Left renal cortex interstitium (tissue), 4 donors: Measurements from ENCODE around the gene MAB21L1. TPM values are rescaled to one million over a fixed set of nuclear protein-coding genes. Genes with fewer than 3 reads are reported as not detected.

Source experiments
- DNase-seq, 4 donors: peaks; one replicate each; pipeline ENCODE4 v3.0.0-alpha.2; 2013; ENCODE audit warnings: low read depth in 4 of 4, low spot score in 2 of 4, missing footprints in 1 of 4
- polyA plus RNA-seq, 4 donors: library from polyadenylated mRNA; unstranded; fragments of 120-200 nt; gene quantifications; one replicate each; pipeline ENCODE4 v1.2.1, GENCODE V29; 2013; ENCODE audit not compliant: insufficient read length in 4 of 4

The MAB21L1 gene
- polyA plus RNA-seq, 4 donors = 0.06 to 0.10 (median 0.07) TPM

DNA sequence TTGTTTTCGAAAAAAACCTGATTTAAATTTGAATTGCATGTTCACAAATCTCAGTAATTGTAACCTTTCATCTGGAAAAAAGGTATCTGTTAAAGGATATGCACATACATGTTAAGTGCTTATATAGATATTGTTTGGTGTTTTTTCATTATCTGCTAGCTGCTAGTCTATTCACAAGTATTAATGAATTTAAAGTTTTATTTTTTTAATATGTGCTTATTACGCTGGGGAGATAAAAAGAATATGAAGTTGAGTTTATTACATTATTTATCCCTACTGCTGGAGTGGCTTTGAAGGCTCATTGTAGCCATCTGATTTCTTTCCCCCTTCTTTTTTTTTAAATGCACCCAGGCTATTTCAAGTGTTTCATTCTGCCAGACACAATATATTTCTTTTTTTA lies 3.9 kb upstream of the MAB21L1 start:
- no peak for DNase-seq

DNA sequence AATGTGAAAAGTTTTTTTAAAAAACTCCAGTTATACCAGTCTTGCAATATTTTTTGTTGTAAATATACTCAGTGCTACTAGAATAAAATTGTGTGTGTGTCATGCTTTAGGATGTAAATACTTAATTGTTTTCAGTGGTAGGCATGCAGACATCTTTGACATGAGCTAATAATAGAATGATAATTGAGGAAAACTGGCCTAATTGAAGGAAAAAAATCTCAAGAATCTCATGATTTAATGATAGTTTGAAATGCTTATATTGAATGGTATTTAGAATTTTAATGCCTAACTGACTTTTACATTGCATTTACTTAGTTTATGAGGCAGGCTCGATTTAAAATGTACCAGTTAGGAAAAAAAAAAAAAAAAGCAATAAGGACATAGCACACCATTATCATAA lies 3.2 kb upstream of the MAB21L1 start:
- no peak for DNase-seq

DNA sequence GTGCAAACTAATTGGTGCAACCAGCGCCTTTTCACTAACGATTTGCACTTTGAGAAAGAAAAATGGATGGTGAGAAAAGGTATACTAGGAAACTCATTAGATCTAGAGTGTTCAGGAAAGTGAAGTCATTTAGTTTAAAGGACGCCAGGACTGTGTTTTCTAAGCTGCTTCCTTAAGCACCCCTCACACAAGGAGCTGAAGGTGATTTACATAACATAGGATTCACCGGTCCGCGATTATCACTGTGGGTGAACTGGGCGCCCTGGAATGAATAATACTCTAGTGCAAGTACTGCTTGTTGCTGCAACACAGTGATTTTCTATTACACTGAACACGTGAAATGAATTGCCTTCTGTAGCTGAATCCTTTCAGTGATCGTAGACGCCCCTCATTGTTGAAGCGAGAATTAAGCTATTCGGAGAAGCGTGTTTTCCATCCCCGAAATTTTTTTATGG lies 2.6 kb upstream of the MAB21L1 start:
- no peak for DNase-seq

GRCh38 chr13:35478271-35479037 lies 2.0 kb upstream of the MAB21L1 start:
- DNase-seq = no peak

DNA sequence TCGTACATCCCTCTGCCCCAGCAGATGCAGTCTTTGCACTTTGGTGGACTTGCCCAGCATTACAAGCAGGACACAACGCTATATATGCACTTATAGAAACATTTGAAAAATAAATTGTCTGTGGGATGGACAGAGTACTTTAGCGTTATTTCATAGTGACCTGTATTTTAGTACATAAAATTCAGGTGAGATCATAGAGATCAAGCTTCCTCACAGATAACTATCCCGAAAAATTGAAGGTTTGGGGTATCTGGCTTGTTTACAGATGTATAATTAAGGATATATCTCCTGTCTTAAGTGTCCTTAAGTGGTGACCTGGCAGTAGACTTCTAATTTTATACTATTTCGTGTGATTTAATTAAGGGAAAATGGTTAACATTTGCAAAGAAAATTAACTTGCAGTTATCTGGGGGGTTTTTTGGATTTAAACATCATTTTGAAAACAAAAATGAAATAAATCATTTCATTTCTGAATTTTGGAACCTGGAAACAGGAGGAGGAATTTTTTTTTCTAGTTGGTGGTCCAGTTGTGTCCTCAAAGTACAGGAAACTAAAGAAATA lies 977 bp upstream of the MAB21L1 start:
- no peak for DNase-seq

DNA sequence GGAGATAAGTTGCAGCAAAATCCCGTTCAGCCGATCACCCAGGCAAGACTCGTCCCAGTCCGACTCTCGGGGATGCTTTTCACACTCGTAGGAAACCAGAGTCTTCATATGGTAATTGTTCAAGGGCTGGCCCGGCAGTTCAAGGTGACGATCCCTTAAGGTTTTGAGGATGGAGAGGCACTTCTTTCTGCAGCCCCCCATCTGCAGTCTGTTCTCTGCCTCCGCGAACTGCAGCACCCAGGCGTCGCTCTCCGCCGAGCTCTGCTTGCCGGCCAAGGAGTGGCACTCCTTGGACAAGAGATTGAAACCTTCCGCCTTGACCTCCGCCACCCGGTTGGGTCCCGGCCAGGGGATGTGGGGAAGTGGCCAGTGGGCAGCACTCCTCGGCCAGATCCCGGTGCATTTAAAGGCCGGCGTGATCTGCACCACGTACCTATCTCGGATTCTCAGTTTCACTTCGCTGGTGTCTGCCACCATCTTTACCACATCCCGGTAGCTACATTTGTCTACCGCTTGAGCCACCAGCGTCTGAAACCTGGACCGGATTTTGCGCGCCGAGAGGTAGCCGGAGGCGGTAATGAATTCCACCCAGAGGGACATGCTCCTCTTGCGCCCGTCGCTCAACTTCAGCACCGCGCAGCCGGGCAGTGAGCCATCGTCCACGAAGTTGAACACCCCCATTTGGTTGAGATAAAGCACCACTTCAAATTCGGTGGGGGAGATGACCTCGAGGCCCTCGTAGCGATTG lies 1.1 kb downstream of the MAB21L1 start:
- no peak for DNase-seq

DNA sequence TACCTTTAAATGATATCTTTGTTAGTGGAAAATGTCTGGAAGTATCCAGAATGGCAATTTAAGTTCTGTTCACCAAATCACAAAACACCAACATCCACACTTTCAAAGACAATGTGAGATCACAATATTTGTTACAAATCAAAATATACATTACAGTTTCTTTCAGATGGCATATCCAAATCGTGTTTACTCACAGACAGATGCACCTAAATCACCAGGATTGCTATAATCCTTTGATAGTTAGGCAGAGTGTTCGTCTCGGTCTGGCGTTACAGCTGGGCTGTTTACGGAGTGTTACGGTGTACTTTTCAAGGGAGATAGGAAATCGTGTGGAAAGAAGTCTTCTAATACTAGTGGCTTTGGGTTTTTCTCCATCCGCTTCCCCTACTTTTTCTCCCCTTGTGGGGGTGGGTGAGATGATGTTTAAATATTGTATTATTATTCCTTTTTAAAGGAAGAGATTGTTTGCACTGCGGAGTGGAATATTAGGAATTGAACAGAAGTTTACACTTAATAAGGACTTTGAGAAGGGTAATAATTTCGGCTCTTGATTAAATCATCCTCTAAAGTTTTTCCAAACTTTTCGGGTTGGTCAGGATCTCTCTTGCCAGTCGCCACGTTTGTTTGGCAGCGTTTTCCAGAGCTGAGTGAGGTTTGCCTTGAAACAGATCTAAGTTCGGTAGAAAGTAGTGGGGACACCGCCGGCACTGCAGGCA lies 1.8 kb downstream of the MAB21L1 start:
- DNase-seq = no peak

DNA sequence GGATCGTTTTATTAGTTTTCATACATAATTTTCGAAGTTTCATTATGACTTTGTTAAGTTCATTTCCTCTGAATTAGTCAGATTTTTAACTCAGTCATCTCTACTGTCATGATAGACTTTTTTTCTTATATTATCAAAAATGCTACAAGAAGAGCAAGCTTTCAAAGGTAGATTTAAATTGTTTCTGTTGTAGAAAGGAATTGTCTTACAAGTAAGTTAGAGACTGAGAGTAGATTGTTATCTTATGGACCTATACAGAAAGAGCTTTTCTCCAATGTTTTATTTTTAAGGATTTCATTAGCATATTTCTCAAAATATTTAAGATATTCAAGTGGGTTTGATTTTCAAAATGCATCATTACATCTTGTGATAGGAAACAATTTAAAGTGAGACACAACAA lies 2.7 kb downstream of the MAB21L1 start:
- no peak for DNase-seq

DNA sequence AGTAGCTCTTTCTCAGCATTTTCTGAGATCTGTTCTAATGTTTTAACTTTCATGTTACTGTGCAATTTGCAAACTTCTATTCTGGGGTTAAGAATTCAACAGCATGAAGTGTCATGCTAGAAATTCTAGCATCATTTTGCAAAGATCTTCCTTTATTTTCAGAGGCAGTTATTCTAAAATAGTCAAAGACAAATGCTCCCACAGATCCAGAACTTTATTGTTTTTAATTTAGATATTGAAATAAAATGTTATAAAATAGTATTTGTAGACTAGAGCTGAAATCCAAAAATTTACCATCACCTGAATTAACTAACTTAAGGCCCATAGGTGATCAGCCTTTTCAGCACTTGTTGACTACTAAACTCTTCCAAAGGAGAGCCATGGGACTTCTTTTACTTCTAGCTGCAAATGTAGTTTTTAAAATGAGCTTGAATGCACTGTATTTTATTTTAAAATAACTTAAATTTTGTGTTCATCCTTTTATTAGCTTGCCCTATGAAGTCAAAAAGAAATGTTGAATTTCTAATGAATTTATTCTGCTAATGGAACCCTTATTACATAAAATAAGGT lies 3.2 kb downstream of the MAB21L1 start:
- no peak for DNase-seq

- no peak for DNase-seq
These were observed 4.1 kb downstream of the MAB21L1 start for GRCh38 chr13:35472323-35472881.

- DNase-seq = no peak
These were observed 4.7 kb downstream of the MAB21L1 start for GRCh38 chr13:35471706-35472322.

GRCh38 chr13:35470671-35471661 lies 5.5 kb downstream of the MAB21L1 start:
- DNase-seq = no peak

DNA sequence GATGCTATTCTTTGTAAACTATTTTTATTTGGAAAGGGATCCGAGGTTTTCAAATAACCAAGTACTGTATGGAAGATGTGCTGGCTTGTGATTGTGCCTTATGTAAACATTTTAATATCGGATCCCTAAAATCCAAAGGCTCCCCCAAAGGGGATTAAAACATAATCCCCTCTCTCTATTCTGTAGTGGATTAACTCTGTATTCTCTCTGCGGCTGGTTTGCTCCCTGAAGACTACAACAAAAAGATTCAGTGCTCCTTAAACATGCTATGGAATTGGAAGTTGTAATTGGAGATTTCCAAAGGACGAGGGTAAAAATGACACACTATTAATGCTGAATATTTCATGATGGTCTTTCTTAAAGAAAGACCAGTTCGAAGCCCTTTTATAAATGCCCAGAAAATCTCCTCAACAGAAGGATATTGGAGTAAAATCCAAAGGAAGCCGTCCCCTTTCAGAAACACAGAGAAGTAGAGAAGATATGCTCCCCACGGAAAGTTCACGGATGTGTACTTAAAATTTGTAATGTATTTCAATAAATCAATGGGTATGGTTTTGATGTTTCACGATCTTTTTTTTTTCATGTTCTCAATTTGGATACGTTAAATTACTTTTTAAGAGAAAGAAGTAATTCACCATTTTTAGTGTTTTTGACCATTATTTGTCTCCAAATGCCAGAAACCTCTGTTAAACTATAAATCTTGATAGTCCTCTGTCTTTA lies 6.5 kb downstream of the MAB21L1 start:
- DNase-seq = no peak

GRCh38 chr13:35468195-35468594 lies 8.3 kb downstream of the MAB21L1 start:
- no peak for DNase-seq

GRCh38 chr13:35465371-35465770 lies 11.1 kb downstream of the MAB21L1 start:
- no peak for DNase-seq

- DNase-seq = no peak
These were observed 16.4 kb downstream of the MAB21L1 start for GRCh38 chr13:35460061-35460460.

DNA sequence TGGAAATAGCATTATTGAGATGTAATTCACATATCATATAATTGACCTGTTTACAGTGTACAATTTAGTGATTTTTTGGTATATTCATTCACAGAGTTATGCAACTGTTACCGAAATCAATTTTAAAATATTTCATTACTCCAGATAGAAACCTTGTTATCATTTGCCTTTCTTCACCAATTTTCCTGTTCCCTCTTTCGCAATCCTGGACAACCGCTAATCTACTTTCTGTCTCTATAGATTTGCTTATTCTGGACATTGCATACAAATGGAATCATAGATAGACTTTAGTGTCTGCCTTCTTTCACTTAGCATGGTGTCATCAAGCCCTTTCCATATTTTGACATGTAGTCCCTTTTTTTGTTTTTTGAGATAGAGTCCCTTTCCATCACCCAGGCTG lies 19.2 kb downstream of the MAB21L1 start:
- DNase-seq = no peak

GRCh38 chr13:35455022-35455421 lies 21.5 kb downstream of the MAB21L1 start:
- no peak for DNase-seq
